GM21619 (cell line): ENCODE results near the gene CGB8.
"Not testable (repeated sequence)": the region's sequence is repeated elsewhere in the genome, so short reads cannot be mapped to it uniquely, and the experiment has no call there.

Experiments
- ATAC-seq: cut with Tn5 transposase; IDR thresholded peaks from one replicate; pipeline ENCODE4 v1.9.1; 2021; ENCODE audit not compliant: unreplicated experiment

The CGB8 gene

GRCh38 chr19:49049011-49049410, at the start of gene CGB8:
Gene CGB8, minus strand, starts transcription at chr19:49049111. Its CDS starts 372 bp downstream, at chr19:49048739.
- ATAC-seq = not testable (repeated sequence)

GRCh38 chr19:49097453-49098288, 48.8 kb upstream of the CGB8 start:
- no peak for ATAC-seq

- ATAC-seq = no peak
Measured at GRCh38 chr19:49094505-49095482, 45.9 kb upstream of the CGB8 start.

GRCh38 chr19:49092686-49093085, 43.8 kb upstream of the CGB8 start:
- no peak for ATAC-seq

DNA sequence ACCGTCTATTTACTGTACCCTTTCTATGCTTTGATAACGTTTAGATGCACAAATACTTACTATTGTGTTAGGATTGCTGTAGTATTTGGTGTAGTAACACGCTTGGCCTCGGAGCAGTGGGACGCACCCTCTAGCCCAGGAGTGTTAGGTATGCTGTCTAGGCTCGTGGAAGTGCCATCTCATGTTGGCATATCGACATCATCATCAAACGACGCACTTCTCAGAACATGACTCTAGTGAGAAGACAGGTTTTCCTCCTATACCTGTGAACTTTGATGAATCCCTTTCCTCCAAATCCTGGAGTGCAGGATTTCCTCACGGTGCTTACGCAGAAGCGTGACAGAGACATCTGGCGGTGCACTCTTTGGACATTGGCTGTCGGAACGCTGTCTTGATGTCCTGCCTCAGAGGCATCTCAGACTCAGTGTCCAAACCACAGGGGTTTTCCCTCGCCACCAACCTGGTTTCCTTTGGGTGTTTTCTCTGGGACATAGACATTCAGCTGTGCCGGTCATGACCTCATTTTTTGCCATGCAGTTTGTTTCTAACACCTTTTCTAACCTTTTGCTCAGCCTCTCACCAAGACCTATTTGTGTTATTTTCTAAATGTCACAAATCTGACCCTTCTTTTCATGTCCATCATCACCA, 42.6 kb upstream of the CGB8 start:
- no peak for ATAC-seq

DNA sequence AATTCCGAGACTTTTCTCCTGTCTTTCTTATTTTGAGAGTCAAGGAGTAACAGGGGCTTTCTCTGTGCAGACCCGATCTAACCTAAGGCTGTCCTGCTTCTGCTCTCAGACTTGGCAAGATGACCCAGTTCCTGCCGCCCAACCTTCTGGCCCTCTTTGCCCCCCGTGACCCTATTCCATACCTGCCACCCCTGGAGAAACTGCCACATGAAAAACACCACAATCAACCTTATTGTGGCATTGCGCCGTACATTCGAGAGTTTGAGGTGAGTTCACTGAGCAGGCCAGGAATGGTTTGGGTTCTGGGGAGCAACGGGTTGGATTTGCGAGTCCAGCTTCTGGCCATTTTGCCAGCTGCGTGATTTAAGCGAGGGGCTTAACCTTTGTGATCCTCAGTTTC, 37.4 kb upstream of the CGB8 start:
- ATAC-seq = no peak

- ATAC-seq = no peak
Measured at GRCh38 chr19:49085868-49086232, 36.9 kb upstream of the CGB8 start.

GRCh38 chr19:49085020-49085867, 36.3 kb upstream of the CGB8 start, which contains the start of gene SNRNP70:
Gene SNRNP70, plus strand, starts transcription at chr19:49085451. Its CDS starts 964 bp downstream, at chr19:49086415.
- peak; percentile 83 for ATAC-seq

DNA sequence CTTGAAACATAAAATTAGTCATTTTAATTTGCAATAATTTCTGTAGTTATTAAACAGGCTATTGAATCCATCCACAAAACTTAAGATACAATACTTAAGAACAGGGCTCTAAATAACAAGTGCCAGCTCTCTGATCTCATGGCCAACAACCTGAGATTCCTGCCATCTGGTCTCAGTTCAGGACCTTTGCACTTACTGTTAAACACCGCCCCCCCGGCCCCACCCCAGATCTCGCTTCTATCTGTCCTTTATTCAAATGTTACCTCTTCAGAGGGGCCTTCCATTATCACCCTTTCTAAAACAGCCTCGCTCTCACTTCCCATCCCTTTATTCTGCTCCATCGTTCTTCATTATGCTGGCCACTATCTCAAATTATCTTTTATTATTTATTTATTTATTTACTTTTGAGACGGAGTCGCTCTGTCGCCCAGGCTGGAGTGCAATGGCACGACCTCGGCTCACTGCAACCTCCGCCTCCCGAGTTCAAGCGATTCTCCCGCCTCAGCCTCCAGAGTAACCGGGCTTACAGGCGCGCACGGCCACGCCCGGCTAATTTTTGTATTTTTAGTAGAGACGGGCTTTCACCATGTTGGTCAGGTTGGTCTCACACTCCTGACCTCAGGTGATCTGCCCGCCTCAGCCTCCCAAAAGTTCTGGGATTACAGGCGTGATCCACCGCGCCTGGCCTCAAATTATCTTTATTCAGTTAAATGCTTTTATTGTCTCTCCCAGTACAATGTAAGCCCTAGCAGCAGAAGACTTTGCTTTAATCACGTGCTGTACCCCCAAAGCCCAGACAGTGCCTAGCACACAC, 35.5 kb upstream of the CGB8 start:
- ATAC-seq = no peak

- no peak for ATAC-seq
Measured at GRCh38 chr19:49081273-49081672, 32.4 kb upstream of the CGB8 start.

- no peak for ATAC-seq
Measured at GRCh38 chr19:49080392-49080791, 31.5 kb upstream of the CGB8 start.

DNA sequence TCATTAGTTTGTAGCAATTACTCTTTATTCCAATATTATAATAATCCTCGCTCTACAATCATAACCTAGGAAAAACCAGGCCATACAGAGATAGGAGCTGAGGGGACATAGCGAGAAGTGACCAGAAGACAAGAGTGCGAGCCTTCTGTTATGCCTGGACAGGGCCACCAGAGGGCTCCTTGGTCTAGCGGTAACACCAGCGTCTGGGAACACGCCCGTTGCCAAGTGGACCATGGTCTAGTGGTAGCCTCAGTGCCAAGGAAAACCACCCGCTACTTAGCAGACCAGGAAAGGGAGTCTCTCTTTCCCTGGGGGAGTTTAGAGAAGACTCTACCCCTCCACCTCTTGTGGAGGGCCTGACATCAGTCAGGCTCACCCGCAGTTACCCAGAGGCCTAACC, 26.0 kb upstream of the CGB8 start:
- ATAC-seq = not testable (repeated sequence)

- ATAC-seq = no peak
Measured at GRCh38 chr19:49073514-49074378, 24.8 kb upstream of the CGB8 start.

DNA sequence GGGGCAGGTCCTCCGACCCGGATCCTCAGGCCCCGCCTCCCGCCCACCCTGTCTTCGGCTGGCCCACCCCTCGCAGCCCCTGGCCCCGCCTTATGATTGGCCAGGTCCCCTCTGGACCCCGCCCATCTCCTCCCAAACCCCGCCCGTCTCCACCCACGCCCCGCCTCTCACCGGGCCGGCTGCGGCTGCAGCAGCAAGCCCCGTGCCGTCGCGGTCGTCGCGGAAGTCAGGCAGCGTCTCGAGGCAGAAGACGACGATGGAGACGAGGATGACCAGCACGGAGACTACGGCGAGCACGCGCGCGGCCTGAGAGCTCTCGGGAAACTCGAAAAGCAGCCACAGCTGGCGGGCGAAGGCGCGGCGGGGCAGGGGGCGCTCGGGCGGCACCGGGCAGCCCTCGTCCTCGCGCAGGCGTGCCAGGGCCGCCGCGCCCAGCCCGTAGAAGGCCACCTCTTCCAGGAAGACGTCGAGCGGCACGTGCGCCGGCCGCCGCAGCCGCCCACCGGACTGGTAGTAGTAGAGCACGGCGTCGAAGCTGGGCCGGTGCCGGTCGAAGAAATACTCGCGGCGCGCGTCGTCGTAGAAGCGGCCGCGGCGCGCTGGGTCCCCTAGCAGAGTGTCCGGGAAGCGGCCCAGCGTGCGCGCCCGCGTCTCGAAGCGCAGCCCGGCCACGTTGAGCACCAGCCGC, 23.1 kb upstream of the CGB8 start:
- no peak for ATAC-seq

DNA sequence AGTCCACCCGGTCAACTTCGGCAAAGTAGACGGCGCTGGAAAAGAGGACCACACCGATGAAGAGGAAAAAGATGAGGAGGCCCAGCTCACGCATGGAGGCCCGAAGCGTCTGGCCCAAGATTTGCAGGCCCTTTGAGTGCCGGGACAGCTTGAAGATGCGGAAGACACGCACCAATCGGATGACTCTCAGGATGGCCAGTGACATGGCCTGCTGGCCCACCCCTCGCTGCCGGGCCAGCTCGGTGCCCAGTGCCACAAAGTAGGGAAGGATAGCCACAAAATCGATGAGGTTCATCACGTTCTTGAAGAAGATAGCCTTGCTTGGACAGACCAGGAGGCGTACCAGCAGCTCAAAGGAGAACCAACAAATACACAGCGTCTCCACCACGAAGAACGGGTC, 21.5 kb upstream of the CGB8 start:
- ATAC-seq = no peak

- no peak for ATAC-seq
Measured at GRCh38 chr19:49069026-49069425, 20.1 kb upstream of the CGB8 start.

- ATAC-seq = no peak
Measured at GRCh38 chr19:49067554-49067953, 18.6 kb upstream of the CGB8 start.
